Endothelial cell (in vitro differentiated cells): Measurements from ENCODE around the gene LDAH. TPM values are rescaled to one million over a fixed set of nuclear protein-coding genes. Genes with fewer than 3 reads are reported as not detected.

Experiments used
- DNase-seq: peaks from one replicate; pipeline ENCODE4 v3.0.0; 2021; ENCODE audit warnings: low spot score
- H3K27ac Mint-ChIP-seq: one replicate; pipeline ENCODE4 v1.8.0; 2021; ENCODE audit warnings: mixed read lengths, inconsistent platforms; ENCODE audit not compliant: unreplicated experiment
- H3K27me3 Mint-ChIP-seq: one replicate; pipeline ENCODE4 v1.8.0; 2021; ENCODE audit warnings: mild to moderate bottlenecking, moderate library complexity, mixed read lengths, inconsistent platforms; ENCODE audit not compliant: unreplicated experiment
- H3K36me3 Mint-ChIP-seq: one replicate; pipeline ENCODE4 v1.8.0; 2021; ENCODE audit warnings: mild to moderate bottlenecking, low read depth, mixed read lengths, inconsistent platforms; ENCODE audit not compliant: unreplicated experiment
- H3K4me1 Mint-ChIP-seq: one replicate; pipeline ENCODE4 v1.8.0; 2021; ENCODE audit warnings: mild to moderate bottlenecking, mixed read lengths, inconsistent platforms; ENCODE audit not compliant: unreplicated experiment
- H3K4me3 Mint-ChIP-seq: one replicate; pipeline ENCODE4 v1.8.0; 2021; ENCODE audit warnings: mild to moderate bottlenecking, mixed read lengths, inconsistent platforms; ENCODE audit not compliant: unreplicated experiment
- H3K9me3 Mint-ChIP-seq: one replicate; pipeline ENCODE4 v1.8.0; 2021; ENCODE audit warnings: mixed read lengths, inconsistent platforms; ENCODE audit not compliant: unreplicated experiment
- CTCF ChIP-seq: fragments of 200-600 bp; sonication (generic); IDR thresholded peaks from one replicate; pipeline ENCODE4 v1.5.0; 2021; ENCODE audit warnings: antibody characterized with exemption; ENCODE audit not compliant: unreplicated experiment
- total RNA-seq: library from RNA; stranded (reverse); fragmentation: NEBNext Ultra II Directional; extraction: Animal tissue kit (Norgen Biotek cat#: 25700); gene quantifications from one replicate; pipeline ENCODE4 v1.2.1, GENCODE V29; 2021; ENCODE audit not compliant: unreplicated experiment

LDAH gene
- total RNA-seq, 1 donor from 2014 or later: 21.9 TPM

GRCh38 chr2:20834331-20834730 lies 11.4 kb upstream of the LDAH start:
- TF ChIP-seq CTCF: no peak
- H3K4me3 Mint-ChIP-seq: no peak overlapping the region
- no peaks in the 10 kb centered on the region for H3K9me3 Mint-ChIP-seq
- H3K36me3 Mint-ChIP-seq: peaks cover 3% of the 10 kb centered on the region
- H3K27ac Mint-ChIP-seq: no peak overlapping the region
- DNase-seq: no peak
- no peaks in the 10 kb centered on the region for H3K4me1 Mint-ChIP-seq
- peaks cover 3% of the 10 kb centered on the region for H3K27me3 Mint-ChIP-seq

- no peaks in the 10 kb centered on the region for H3K4me1 Mint-ChIP-seq
- DNase-seq: no peak
- no peak overlapping the region for H3K4me3 Mint-ChIP-seq
- TF ChIP-seq CTCF: no peak
- H3K9me3 Mint-ChIP-seq: no peaks in the 10 kb centered on the region
- no peak overlapping the region for H3K27ac Mint-ChIP-seq
- peaks cover 3% of the 10 kb centered on the region for H3K36me3 Mint-ChIP-seq
- peaks cover 3% of the 10 kb centered on the region for H3K27me3 Mint-ChIP-seq
These were observed 9.7 kb upstream of the LDAH start for GRCh38 chr2:20832606-20833005.

GRCh38 chr2:20829861-20830260 lies 7.0 kb upstream of the LDAH start:
- no peaks in the 10 kb centered on the region for H3K4me1 Mint-ChIP-seq
- no peak overlapping the region for H3K27ac Mint-ChIP-seq
- no peak overlapping the region for H3K4me3 Mint-ChIP-seq
- no peaks in the 10 kb centered on the region for H3K9me3 Mint-ChIP-seq
- DNase-seq: no peak
- H3K27me3 Mint-ChIP-seq: peaks cover 3% of the 10 kb centered on the region
- no peaks in the 10 kb centered on the region for H3K36me3 Mint-ChIP-seq
- TF ChIP-seq CTCF: no peak

- no peak for DNase-seq
- no peaks in the 10 kb centered on the region for H3K9me3 Mint-ChIP-seq
- peaks cover 4% of the 10 kb centered on the region for H3K36me3 Mint-ChIP-seq
- TF ChIP-seq CTCF: no peak
- no peak overlapping the region for H3K27ac Mint-ChIP-seq
- H3K4me3 Mint-ChIP-seq: no peak overlapping the region
- H3K4me1 Mint-ChIP-seq: peaks cover 5% of the 10 kb centered on the region
- H3K27me3 Mint-ChIP-seq: no peaks in the 10 kb centered on the region
These were observed 1.0 kb upstream of the LDAH start for GRCh38 chr2:20823917-20824316.

GRCh38 chr2:20818820-20819219 lies 4.1 kb downstream of the LDAH start:
- Mint-ChIP-seq H3K4me3 (no peak overlapping the region), H3K27ac (no peak overlapping the region), H3K9me3 (no peaks in the 10 kb centered on the region), H3K27me3 (no peaks in the 10 kb centered on the region), H3K36me3 (peaks cover 4% of the 10 kb centered on the region), H3K4me1 (peaks cover 5% of the 10 kb centered on the region)
- TF ChIP-seq CTCF: no peak
- no peak for DNase-seq
